Measurements from ENCODE around the gene GPRC5A. TPM values are rescaled to one million over a fixed set of nuclear protein-coding genes. Genes with fewer than 3 reads are reported as not detected.
A peak's percentile ranks its signal among the peaks of the same experiment; 100 is the strongest.

Gene GPRC5A
- total and polyA plus RNA-seq, 2 of the 8 experiments (the other 6 are each of a cell fraction or from before 2014, with no cell fraction given), result 1.0 to 1.4 TPM

- no peak overlapping the region for H2BK120ac ChIP-seq (replicated peaks; ENCODE audit: low read depth, low read length)
- peak overlapping the region; percentile 76 for H2AFZ ChIP-seq (ENCODE audit: low read length)
- no peak overlapping the region for H4K91ac ChIP-seq (replicated peaks; ENCODE audit: insufficient read length, low read length)
- H3K4me3 ChIP-seq (ENCODE audit: extremely low read depth in 1 of 4, insufficient read depth in 2 of 4, low read depth in 3 of 4, low read length in 4 of 4), result no peak overlapping the region
- no peaks in the 10 kb centered on the region for H3K9me3 ChIP-seq (ENCODE audit: insufficient read depth in 2 of 2, low read depth in 1 of 2, low read length in 1 of 2)
- FAIRE-seq, result no peak
- H3K79me1 ChIP-seq (ENCODE audit: low read depth, low read length), result no peaks in the 10 kb centered on the region; the same call in 1 of the 2 replicates
- no peaks in the 10 kb centered on the region for H3K4me1 ChIP-seq (replicated peaks in 1 of 4; ENCODE audit: control insufficient read depth in 3 of 4, insufficient read depth in 4 of 4, low read length in 3 of 4)
- H4K5ac ChIP-seq (ENCODE audit: insufficient read length, low read depth, low read length), result no peak overlapping the region
- H3K9ac ChIP-seq (replicated peaks in 1 of 4; ENCODE audit: extremely low read depth in 1 of 4, low read depth in 3 of 4, low read length in 3 of 4), result no peak overlapping the region
- H4K8ac ChIP-seq (ENCODE audit: extremely low read depth, insufficient read depth, low read length), result no peak overlapping the region
- no peak overlapping the region for H2BK20ac ChIP-seq (ENCODE audit: low read length)
- ChIA-PET CTCF (ENCODE audit: partially characterized antibody) (interaction anchor here (0.8 to 3.4 kb wide), 4 partner anchors 14 to 310 kb away, joined by 3 to 12 read pairs (median 4); no protein-coding TSS in a partner anchor), POLR2A (ENCODE audit: partially characterized antibody) (no interaction called here)
- no peak overlapping the region for H2AK5ac ChIP-seq (ENCODE audit: low read depth, low read length)
- H4K20me1 ChIP-seq (replicated peaks in 1 of 2; ENCODE audit: control insufficient read depth in 1 of 2, insufficient read depth in 2 of 2, low read length in 2 of 2), result no peaks in the 10 kb centered on the region
- no peak overlapping the region for H3K56ac ChIP-seq (replicated peaks; ENCODE audit: insufficient read length, low read depth, low read length)
- no peaks in the 10 kb centered on the region for H3K79me2 ChIP-seq (ENCODE audit: control insufficient read depth in 1 of 2, insufficient read depth in 2 of 2, low read length in 2 of 2)
- no peak for DNase-seq (ENCODE audit: low read depth in 1 of 2, low spot score in 2 of 2)
- H3K23ac ChIP-seq (ENCODE audit: insufficient read length), result no peak overlapping the region
- no peak overlapping the region for H2BK15ac ChIP-seq (ENCODE audit: low read length)
- no peak overlapping the region for H3K4ac ChIP-seq (replicated peaks; ENCODE audit: insufficient read length, low read depth, low read length)
- 94% methylated on average over 9 of the region's 10 CpGs; no CpG with 5 or more reads in 1 of the 2 experiments for WGBS, 2 experiments (ENCODE audit: extremely low coverage in 1 of 2, insufficient coverage in 1 of 2, insufficient read length in 1 of 2, insufficient replicate concordance in 2 of 2, low coverage in 1 of 2, low lambda C conversion rate in 2 of 2, missing lambda C conversion rate in 1 of 2)
- no peak overlapping the region for H2BK5ac ChIP-seq (ENCODE audit: low read depth, low read length)
- H3K27ac ChIP-seq (ENCODE audit: low read depth, low read length), result no peak overlapping the region
- H3K27me3 ChIP-seq (replicated peaks in 1 of 4; ENCODE audit: control insufficient read depth in 3 of 4, extremely low read depth in 1 of 4, insufficient read depth in 3 of 4, low read length in 3 of 4), result no peaks in the 10 kb centered on the region; a peak in 1 of 7 replicates
- H3K4me2 ChIP-seq (ENCODE audit: insufficient read depth in 1 of 2, low read depth in 2 of 2, low read length in 2 of 2), result no peak overlapping the region
- H3K23me2 ChIP-seq (ENCODE audit: low read depth, low read length), result no peaks in the 10 kb centered on the region
- no peak overlapping the region for H2BK12ac ChIP-seq (ENCODE audit: low read depth, low read length)
- H3K18ac ChIP-seq (ENCODE audit: extremely low read depth, low read length), result no peak overlapping the region
- no peaks in the 10 kb centered on the region; a peak in 1 of 8 replicates for H3K36me3 ChIP-seq (ENCODE audit: control insufficient read depth in 2 of 4, insufficient read depth in 4 of 4, low read length in 3 of 4)
- H3K14ac ChIP-seq (ENCODE audit: insufficient read length), result no peak overlapping the region
- TF ChIP-seq USF2 (IDR thresholded peaks at IDR 0.05; ENCODE audit: low read length), result no peak
- no peak for TF ChIP-seq JUN (IDR thresholded peaks at IDR 0.05; ENCODE audit: low read depth, low read length)
- TF ChIP-seq CTCF (IDR thresholded peaks at IDR 0.05; ENCODE audit: control extremely low read depth in 1 of 3, insufficient read depth in 1 of 3, low read depth in 1 of 3, low read length in 3 of 3), result no peak
- no peak for TF ChIP-seq KDM4A (IDR thresholded peaks at IDR 0.05; ENCODE audit: low read depth, low read length, severe bottlenecking)
- TF ChIP-seq TCF12 (IDR thresholded peaks at IDR 0.05; ENCODE audit: low read depth, low read length), result no peak
- no peak for TF ChIP-seq ATF3 (IDR thresholded peaks at IDR 0.05; ENCODE audit: insufficient read depth, low read depth, low read length)
- no peak for TF ChIP-seq TAF7 (optimal IDR thresholded peaks at IDR 0.05; ENCODE audit: borderline replicate concordance, low read depth, low read length)
These were observed 9.9 kb downstream of the GPRC5A start for GRCh38 chr12:12901158-12901791.
